IMR-90 (cell line): ENCODE results near the gene RPS19BP1. TPM values are rescaled to one million over a fixed set of nuclear protein-coding genes. Genes with fewer than 3 reads are reported as not detected.

ENCODE experiments used
- ATAC-seq: fragments of 200-7000 bp; cut with Tn5 transposase; 2 replicates; pipeline ENCODE4 v1.9.1; 2020; ENCODE audit warnings: low read depth, mild to moderate bottlenecking, moderate library complexity
- BruUV-seq: library from RNA; stranded (reverse); fragments of 400-500 nt; replicated peaks from 2 replicates; lab custom pipeline; 2021; lab: Mats Ljungman, UMichigan
- CTCF ChIA-PET: fragments of 300-600 bp; formaldehyde crosslinking; extraction: SDS; loops from one replicate; lab custom pipeline; 2021; ENCODE audit warnings: antibody characterized with exemption; lab: Yijun Ruan, JAX
- POLR2A ChIA-PET: fragments of 300-600 bp; sonication (Branson Sonifier 250); formaldehyde crosslinking; loops from one replicate; lab custom pipeline; 2022; ENCODE audit warnings: antibody characterized with exemption; ENCODE audit not compliant: unreplicated experiment; lab: Charles Lee
- DNase-seq: peaks from one replicate; pipeline ENCODE4 v3.0.0; 2013
- H2AFZ ChIP-seq: replicated peaks from 2 replicates; pipeline ENCODE3; 2013; ENCODE audit warnings: low read length, mild to moderate bottlenecking; ENCODE audit not compliant: poor library complexity
- H2AK5ac ChIP-seq: 2 replicates; pipeline ENCODE4 v1.6.1; 2013; ENCODE audit warnings: low read depth, low read length, inconsistent platforms
- H2AK9ac ChIP-seq: replicated peaks from 2 replicates; pipeline ENCODE3; 2013; ENCODE audit warnings: mild to moderate bottlenecking, low read depth, low read length, moderate library complexity; ENCODE audit not compliant: poor library complexity
- H2BK120ac ChIP-seq: 2 replicates; pipeline ENCODE4 v1.6.1; 2013; ENCODE audit warnings: low read depth, low read length, inconsistent platforms
- H2BK15ac ChIP-seq: 3 replicates; pipeline ENCODE4 v1.6.1; 2013; ENCODE audit warnings: low read depth, low read length, inconsistent platforms
- H2BK20ac ChIP-seq: 2 replicates; pipeline ENCODE4 v1.6.1; 2013; ENCODE audit warnings: low read depth, mild to moderate bottlenecking, inconsistent platforms, low read length, moderate library complexity
- H2BK5ac ChIP-seq: 2 replicates; pipeline ENCODE4 v1.6.1; 2013; ENCODE audit warnings: mild to moderate bottlenecking, low read depth, low read length, inconsistent platforms; ENCODE audit not compliant: poor library complexity, severe bottlenecking
- H3K14ac ChIP-seq: replicated peaks from 2 replicates; pipeline ENCODE4 v1.6.1; 2013; ENCODE audit warnings: low read depth, low read length, inconsistent platforms
- H3K18ac ChIP-seq: 2 replicates; pipeline ENCODE4 v1.6.1; 2013; ENCODE audit warnings: low read depth, low read length, control low read depth
- H3K23ac ChIP-seq: 2 replicates; pipeline ENCODE4 v1.6.1; 2013; ENCODE audit warnings: low read depth, low read length, inconsistent platforms
- H3K27ac ChIP-seq: 2 replicates; pipeline ENCODE4 v1.5.1; 2013; ENCODE audit warnings: mild to moderate bottlenecking, control low read depth, low read length; ENCODE audit not compliant: insufficient read depth
- H3K27me3 ChIP-seq: 2 replicates; pipeline ENCODE4 v1.6.1; 2013; ENCODE audit warnings: low read length; ENCODE audit not compliant: control insufficient read depth, insufficient read depth
- H3K36me3 ChIP-seq: 2 replicates; pipeline ENCODE4 v1.6.1; 2013; ENCODE audit warnings: low read length, mixed read lengths; ENCODE audit not compliant: control insufficient read depth, insufficient read depth
- H3K4ac ChIP-seq: 2 replicates; pipeline ENCODE4 v1.6.1; 2013; ENCODE audit warnings: low read depth, low read length, inconsistent platforms
- H3K4me1 ChIP-seq: 2 replicates; pipeline ENCODE4 v1.6.1; 2013; ENCODE audit warnings: low read length, mixed read lengths; ENCODE audit not compliant: control insufficient read depth, insufficient read depth
- H3K4me2 ChIP-seq: 2 replicates; pipeline ENCODE4 v1.6.1; 2013; ENCODE audit warnings: low read depth, mild to moderate bottlenecking, control low read depth, low read length, moderate library complexity
- H3K4me3 ChIP-seq: 2 replicates; pipeline ENCODE4 v1.5.1; 2013; ENCODE audit warnings: low read depth, mild to moderate bottlenecking, control low read depth, low read length, moderate library complexity; ENCODE audit not compliant: insufficient read depth
- H3K56ac ChIP-seq: 2 replicates; pipeline ENCODE4 v1.6.1; 2013; ENCODE audit warnings: low read length, inconsistent platforms; ENCODE audit not compliant: insufficient read depth; ENCODE audit errors: extremely low read depth
- H3K79me1 ChIP-seq, 2 experiments: 2 replicates each; pipeline ENCODE4 v1.6.1; 2013; ENCODE audit warnings: low read length in 2 of 2, inconsistent platforms in 1 of 2, low read depth in 1 of 2
- H3K9ac ChIP-seq: 2 replicates; pipeline ENCODE4 v1.6.1; 2013; ENCODE audit warnings: low read depth, low read length, control low read depth
- H3K9me1 ChIP-seq: 2 replicates; pipeline ENCODE4 v1.6.1; 2013; ENCODE audit warnings: low read length, inconsistent platforms; ENCODE audit not compliant: insufficient read depth
- H3K9me3 ChIP-seq: 2 replicates; pipeline ENCODE4 v1.6.1; 2013; ENCODE audit warnings: low read length; ENCODE audit not compliant: control insufficient read depth, insufficient read depth
- H4K20me1 ChIP-seq: 2 replicates; pipeline ENCODE4 v1.6.1; 2013; ENCODE audit warnings: low read length, inconsistent platforms; ENCODE audit not compliant: insufficient read depth
- H4K5ac ChIP-seq: 2 replicates; pipeline ENCODE4 v1.6.1; 2013; ENCODE audit warnings: mild to moderate bottlenecking, low read depth, low read length, control low read depth
- H4K8ac ChIP-seq, 2 experiments: 2 replicates each; pipeline ENCODE4 v1.6.1; 2013; ENCODE audit warnings: low read depth in 2 of 2, low read length in 2 of 2, control low read depth in 1 of 2, inconsistent platforms in 1 of 2
- H4K91ac ChIP-seq: 2 replicates; pipeline ENCODE4 v1.6.1; 2013; ENCODE audit warnings: low read depth, low read length, inconsistent platforms; ENCODE audit not compliant: insufficient read depth
- POLR2A ChIP-seq: IDR thresholded peaks from 2 replicates; pipeline ENCODE4 v1.6.1; 2012; ENCODE audit warnings: mild to moderate bottlenecking, low read depth, low read length
- RCOR1 ChIP-seq: IDR thresholded peaks from 2 replicates; pipeline ENCODE4 v1.6.1; 2012; ENCODE audit warnings: mild to moderate bottlenecking, low read length, improper control_type of control experiment; ENCODE audit not compliant: insufficient replicate concordance
- WGBS, 2 experiments: methylation state at CpG; one replicate each; pipeline versions ENCODE4 v1.1.5 to v1.1.7; 2013; ENCODE audit warnings: missing lambda C conversion rate in 2 of 2; ENCODE audit not compliant: insufficient read length in 1 of 2; ENCODE audit errors: extremely low coverage in 2 of 2; 5-methylcytosine and 5-hydroxymethylcytosine counted together
- dilution Hi-C: fragments of 300-500 bp; cut with HindIII; formaldehyde crosslinking; loops from one replicate; pipeline ENCODE4 v1.14.3; 2018; ENCODE audit warnings: low sequenced_read_pairs; ENCODE audit not compliant: unreplicated experiment
- in situ Hi-C: fragments of 300-500 bp; cut with MboI; formaldehyde crosslinking; loops from 3 replicates; pipeline ENCODE4 v1.14.3; 2019; ENCODE audit warnings: low sequenced_read_pairs, inconsistent platforms, mixed read lengths
- intact Hi-C: fragments of 100-400 bp; cut with micrococcal nuclease; formaldehyde crosslinking; loops from 2 replicates; pipeline ENCODE4 v1.10.0; 2022
- polyA plus RNA-seq, 3 experiments: library from polyadenylated mRNA; depleted of rRNA; stranded (reverse); fragments of >200 nt; gene quantifications; 2 replicates each; pipeline ENCODE4 v1.2.3, GENCODE V29; 2012; ENCODE audit warnings: low replicate concordance in 1 of 3
- total RNA-seq: library from RNA; depleted of rRNA; stranded (reverse); fragments of >200 nt; gene quantifications from 2 replicates; pipeline ENCODE4 v1.2.3, GENCODE V29; 2012

Gene RPS19BP1
- total and polyA plus RNA-seq, 2 of the 4 experiments (the other 2 are of a cell fraction), result 33.0 to 95.4 TPM

DNA sequence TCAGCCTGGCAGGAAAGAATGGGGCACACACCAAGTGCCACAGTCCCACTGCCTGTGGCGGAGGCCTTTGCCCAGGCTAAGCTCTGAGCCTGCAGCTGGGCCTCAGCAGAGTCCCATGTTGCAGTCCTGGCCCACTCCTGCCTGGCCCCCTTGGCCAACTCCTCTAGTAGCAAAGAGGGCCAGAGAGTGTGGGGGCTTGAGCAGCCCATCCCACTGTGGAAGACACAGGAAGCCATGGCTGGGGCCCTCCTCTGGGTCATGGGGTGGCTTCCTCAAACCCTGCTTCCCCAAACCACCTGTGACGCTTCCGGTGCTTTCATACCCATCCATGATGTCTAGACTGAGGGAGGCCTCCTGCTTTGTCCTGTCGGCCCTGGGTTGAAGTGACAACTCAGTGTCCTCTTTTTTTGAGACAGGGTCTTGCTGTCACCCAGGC is 5.8 kb downstream of the RPS19BP1 start:
- H2BK20ac ChIP-seq, result no peak overlapping the region
- H3K36me3 ChIP-seq, result peaks cover 36% of the 10 kb centered on the region
- no peak overlapping the region for H2AK9ac ChIP-seq
- ATAC-seq, result no peak; the same call in 1 of the 2 replicates
- H3K14ac ChIP-seq, result no peak overlapping the region
- H4K91ac ChIP-seq, result no peak overlapping the region
- no CpG with 5 or more reads among the region's 4 CpGs for WGBS, 2 experiments
- H3K4me3 ChIP-seq, result no peak overlapping the region
- H3K56ac ChIP-seq, result no peak overlapping the region
- H3K4me2 ChIP-seq, result no peak overlapping the region
- no peak overlapping the region for H3K27ac ChIP-seq
- no peak overlapping the region for H3K18ac ChIP-seq
- H3K4ac ChIP-seq, result no peak overlapping the region
- dilution Hi-C loops (no loop called here), in situ Hi-C loops (loop anchor here (10.0 kb wide), 1 partner anchor 212 kb away; the partner anchor contains the start of gene RPL3), intact Hi-C loops (loop anchor here (10.0 kb wide), 1 partner anchor 122 kb away; no protein-coding TSS in a partner anchor)
- peaks cover 18 to 85% of the 10 kb centered on the region in 2 experiments for H3K79me1 ChIP-seq
- no peaks in the 10 kb centered on the region for H3K27me3 ChIP-seq
- CTCF ChIA-PET, result no interaction called here
- H3K9me3 ChIP-seq, result no peaks in the 10 kb centered on the region
- no peak overlapping the region for H4K5ac ChIP-seq
- TF ChIP-seq RCOR1, result no peak
- TF ChIP-seq POLR2A, result peak; percentile 43; the same call in 1 of the 2 replicates
- no peak overlapping the region for H3K9ac ChIP-seq
- no peak overlapping the region for H2AK5ac ChIP-seq
- no peak overlapping the region for H2AFZ ChIP-seq
- POLR2A ChIA-PET, result interaction anchor here (1.4 kb wide), 1 partner anchor 208 kb away, joined by 5 read pairs; no protein-coding TSS in a partner anchor
- H3K9me1 ChIP-seq, result peaks cover 6% of the 10 kb centered on the region; the same call in 1 of the 2 replicates
- peaks cover 90% of the 10 kb centered on the region for H4K20me1 ChIP-seq
- H3K23ac ChIP-seq, result no peak overlapping the region
- BruUV-seq, result no TSS peak
- DNase-seq, result no peak
- H2BK5ac ChIP-seq, result no peak overlapping the region
- peaks cover 4% of the 10 kb centered on the region; the same call in 1 of the 2 replicates for H3K4me1 ChIP-seq
- no peak overlapping the region for H2BK15ac ChIP-seq
- no peak overlapping the region for H4K8ac ChIP-seq
- no peak overlapping the region for H2BK120ac ChIP-seq
